Measurements from ENCODE around the gene XPC.

Gene XPC

GRCh38 chr3:14169871-14170270 is 8.5 kb downstream of the XPC start:
- no peak for DNase-seq

- DNase-seq = no peak
Observed at GRCh38 chr3:14169435-14169834, 9.0 kb downstream of the XPC start.

GRCh38 chr3:14166877-14167603 is 11.4 kb downstream of the XPC start:
- DNase-seq = no peak

- no peak for DNase-seq
Observed at GRCh38 chr3:14162178-14162577, 16.2 kb downstream of the XPC start.

GRCh38 chr3:14161282-14161681 is 17.1 kb downstream of the XPC start:
- no peak for DNase-seq

GRCh38 chr3:14159426-14159825 is 19.0 kb downstream of the XPC start:
- DNase-seq = no peak

- DNase-seq = no peak
Observed at GRCh38 chr3:14158370-14158769, 20.0 kb downstream of the XPC start.

- DNase-seq = no peak
Observed at GRCh38 chr3:14157951-14158350, 20.4 kb downstream of the XPC start.

- no peak for DNase-seq
Observed at GRCh38 chr3:14156843-14157561, 21.4 kb downstream of the XPC start.

GRCh38 chr3:14156201-14156600 is 22.2 kb downstream of the XPC start:
- no peak for DNase-seq

GRCh38 chr3:14154895-14155440 is 23.4 kb downstream of the XPC start:
- no peak for DNase-seq

GRCh38 chr3:14154276-14154675 is 24.1 kb downstream of the XPC start:
- DNase-seq = no peak

- DNase-seq = no peak
Observed at GRCh38 chr3:14153663-14154062, 24.7 kb downstream of the XPC start.

- no peak for DNase-seq
Observed at GRCh38 chr3:14152963-14153355, 25.4 kb downstream of the XPC start.

GRCh38 chr3:14152233-14152962 is 26.0 kb downstream of the XPC start:
- DNase-seq = no peak

- no peak for DNase-seq
Observed at GRCh38 chr3:14151471-14152083, 26.8 kb downstream of the XPC start.

GRCh38 chr3:14150491-14151230 is 27.7 kb downstream of the XPC start:
- no peak for DNase-seq

GRCh38 chr3:14150078-14150477 is 28.3 kb downstream of the XPC start:
- DNase-seq = no peak

- DNase-seq = peak; percentile 16
Observed at GRCh38 chr3:14148041-14148985, 30.1 kb downstream of the XPC start.

- no peak for DNase-seq
Observed at GRCh38 chr3:14147617-14148016, 30.8 kb downstream of the XPC start.

GRCh38 chr3:14147066-14147435 is 31.4 kb downstream of the XPC start:
- DNase-seq = no peak

All from DMS79 treated with DMSO at 0.1 percent for 48 hours (cell line).